ENCODE data around the gene TMC6. TPM values are rescaled to one million over a fixed set of nuclear protein-coding genes. Genes with fewer than 3 reads are reported as not detected.

TMC6 gene
- total and polyA plus RNA-seq, 2 of the 13 experiments (the other 11 are each of a cell fraction or from before 2014, with no cell fraction given): 48.4 to 99.1 TPM

DNA sequence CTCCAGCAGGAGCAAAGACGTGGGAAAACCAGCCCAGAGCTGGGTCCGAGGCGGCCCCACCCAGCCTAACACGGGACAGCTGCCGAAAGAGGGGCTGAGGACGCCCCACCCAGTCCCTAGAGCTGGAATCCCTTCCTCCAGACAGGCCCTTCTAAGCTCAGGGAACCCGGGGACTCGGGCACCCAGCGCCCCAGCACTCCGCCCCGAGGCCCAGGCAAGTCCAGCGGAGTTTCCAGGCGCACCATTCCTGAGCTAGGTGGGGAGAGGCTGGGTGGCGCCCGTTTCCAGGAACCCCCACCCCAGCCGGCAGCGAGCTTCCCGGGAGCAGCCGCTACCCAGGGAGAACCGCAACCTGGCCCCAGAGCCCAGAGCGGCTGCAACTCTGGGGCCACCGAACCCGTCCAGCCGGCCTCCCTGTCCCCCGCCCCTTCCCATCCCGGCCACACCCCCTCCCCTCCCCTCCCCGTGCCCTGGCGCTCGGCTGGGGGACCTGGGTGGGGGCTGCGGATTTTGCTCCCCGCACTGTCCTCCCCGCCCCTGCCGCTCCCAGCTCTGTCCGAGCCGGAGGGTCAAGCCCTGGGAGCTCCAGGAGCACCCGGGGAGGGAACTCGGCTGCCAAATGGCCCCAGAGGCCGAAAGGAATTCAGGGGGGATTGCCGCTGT, 536 bp downstream of the TMC6 start (continued):
- TF ChIP-seq ZNF446 (CRISPR knock-in tag; IDR thresholded peaks at IDR 0.05): peak; percentile 73; the same call in 1 of the 2 replicates
- no peak for TF ChIP-seq ZNF557 (CRISPR knock-in tag; IDR thresholded peaks at IDR 0.05)
- TF ChIP-seq CENPT (CRISPR knock-in tag; IDR thresholded peaks at IDR 0.05; ENCODE audit: low read depth): peak; percentile 27; the same call in 1 of the 2 replicates
- TF ChIP-seq CCDC6 (CRISPR knock-in tag; IDR thresholded peaks at IDR 0.05): no peak
- TF ChIP-seq ZFP62 (CRISPR knock-in tag; IDR thresholded peaks at IDR 0.05): no peak
- no peak for TF ChIP-seq ZNF572 (CRISPR knock-in tag; IDR thresholded peaks at IDR 0.05)
- TF ChIP-seq RARG (CRISPR knock-in tag; IDR thresholded peaks at IDR 0.05; ENCODE audit: low read depth): no peak
- no peak for TF ChIP-seq HOXA7 (CRISPR knock-in tag; IDR thresholded peaks at IDR 0.05)

DNA sequence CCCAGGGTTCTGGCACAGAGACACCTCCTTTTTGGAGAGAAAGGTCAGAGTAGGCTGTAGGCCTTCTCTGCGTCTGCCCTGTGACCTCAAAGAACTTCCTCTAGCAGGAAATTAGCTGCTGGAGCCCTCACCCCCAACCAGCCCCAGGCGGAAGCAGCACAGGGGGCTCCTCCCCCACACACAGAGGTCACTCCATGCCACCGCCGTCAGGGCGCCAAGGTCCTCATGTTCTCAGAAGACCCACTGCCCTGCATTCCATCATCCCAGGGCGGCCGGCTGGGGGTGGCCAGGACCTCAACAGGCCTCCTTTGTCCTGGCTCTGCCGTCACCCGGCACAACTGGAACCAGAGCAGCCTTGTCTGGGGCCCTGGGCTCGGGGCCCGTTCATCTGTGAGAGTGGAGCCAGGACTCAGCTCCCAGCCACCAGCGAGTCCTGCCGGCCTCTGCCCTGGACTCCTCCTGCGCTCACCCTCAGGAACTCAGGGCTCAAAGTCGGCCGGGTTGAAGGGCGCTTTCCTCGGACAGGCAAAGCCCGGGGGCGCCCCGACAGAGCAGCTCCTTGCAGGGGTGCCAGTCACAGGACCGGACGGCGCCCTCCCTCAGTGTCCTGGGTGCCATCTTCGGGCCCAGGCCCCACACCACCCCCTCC, 1.2 kb downstream of the TMC6 start:
- in situ Hi-C loops (cut with HindIII; ENCODE audit: extremely low pct_ligation_motif_present, low pct_unique_long_range_greater_than_20kb) (no loop called here), intact Hi-C loops (cut with micrococcal nuclease; ENCODE audit: unreplicated experiment) (loop anchor here (5.0 kb wide), 1 partner anchor 40 kb away; the partner anchor contains the start of gene SYNGR2)
- ChIA-PET POLR2A (interaction anchor here (0.6 to 4.4 kb wide), 18 partner anchors 8 to 76 kb away, joined by 3 to 57 read pairs (median 5); partner anchors contain the start of genes AFMID, C17orf99 and TK1), CTCF (ENCODE audit: low intra/inter-chr PET ratio, low total read pairs) (no interaction called here)
- peak overlapping the region; percentile 90 for H3K4me2 ChIP-seq (ENCODE audit: low read depth, low read length)
- peaks cover 19% of the 10 kb centered on the region for H3K79me2 ChIP-seq (ENCODE audit: insufficient read depth, low read length)
- no peaks in the 10 kb centered on the region for H3K9me3 ChIP-seq (ENCODE audit: low read length)
- DNase-seq (ENCODE audit: low spot score) (peak; percentile 93), FAIRE-seq (peak; percentile 96), ATAC-seq (peak; percentile 62)
- peak overlapping the region; percentile 90 for H3K9ac ChIP-seq (ENCODE audit: insufficient read depth, low read depth, low read length)
- peaks cover 49% of the 10 kb centered on the region for H3K4me1 ChIP-seq (ENCODE audit: insufficient read depth, low read length)
- H3K36me3 ChIP-seq (replicated peaks in 1 of 2; ENCODE audit: control insufficient read depth in 1 of 2, insufficient read depth in 2 of 2, low read length in 2 of 2): peaks cover 26 to 37% of the 10 kb centered on the region in 2 experiments; a peak in 4 of 5 replicates
- no peak overlapping the region for H2AFZ ChIP-seq (ENCODE audit: low read length)
- peak overlapping the region; percentile 91 for H3K27ac ChIP-seq (ENCODE audit: extremely low read length, insufficient read depth, low read length)
- no peaks in the 10 kb centered on the region for H3K27me3 ChIP-seq (ENCODE audit: control insufficient read depth in 1 of 2, insufficient read depth in 2 of 2, low read length in 2 of 2)
- peaks cover 8% of the 10 kb centered on the region; the same call in 1 of the 2 replicates for H4K20me1 ChIP-seq (ENCODE audit: insufficient read depth, low read length)
- WGBS (ENCODE audit: low lambda C conversion rate): under 1% methylated on average over 14 of the region's 25 CpGs
- TSS peak; percentile 97 for BruUV-seq (replicated peaks)
- H3K4me3 ChIP-seq (replicated peaks in 1 of 3; ENCODE audit: insufficient read depth in 1 of 3, low read depth in 2 of 3, low read length in 3 of 3): peak overlapping the region; percentile 67 to 95 (median 86)
- TF ChIP-seq NPAS2 (CRISPR knock-in tag; IDR thresholded peaks at IDR 0.05; ENCODE audit: borderline replicate concordance) (no peak), MIER3 (CRISPR knock-in tag; IDR thresholded peaks at IDR 0.05; ENCODE audit: borderline replicate concordance) (peak; percentile 43; the same call in 1 of the 2 replicates), HOXA7 (CRISPR knock-in tag; IDR thresholded peaks at IDR 0.05) (no peak), ADNP (CRISPR knock-in tag; IDR thresholded peaks at IDR 0.05) (no peak), TRIM24 (CRISPR knock-in tag; IDR thresholded peaks at IDR 0.05) (no peak), NFIB (CRISPR knock-in tag; IDR thresholded peaks at IDR 0.05; ENCODE audit: borderline replicate concordance) (no peak)
- TF ChIP-seq, protein P1, sequence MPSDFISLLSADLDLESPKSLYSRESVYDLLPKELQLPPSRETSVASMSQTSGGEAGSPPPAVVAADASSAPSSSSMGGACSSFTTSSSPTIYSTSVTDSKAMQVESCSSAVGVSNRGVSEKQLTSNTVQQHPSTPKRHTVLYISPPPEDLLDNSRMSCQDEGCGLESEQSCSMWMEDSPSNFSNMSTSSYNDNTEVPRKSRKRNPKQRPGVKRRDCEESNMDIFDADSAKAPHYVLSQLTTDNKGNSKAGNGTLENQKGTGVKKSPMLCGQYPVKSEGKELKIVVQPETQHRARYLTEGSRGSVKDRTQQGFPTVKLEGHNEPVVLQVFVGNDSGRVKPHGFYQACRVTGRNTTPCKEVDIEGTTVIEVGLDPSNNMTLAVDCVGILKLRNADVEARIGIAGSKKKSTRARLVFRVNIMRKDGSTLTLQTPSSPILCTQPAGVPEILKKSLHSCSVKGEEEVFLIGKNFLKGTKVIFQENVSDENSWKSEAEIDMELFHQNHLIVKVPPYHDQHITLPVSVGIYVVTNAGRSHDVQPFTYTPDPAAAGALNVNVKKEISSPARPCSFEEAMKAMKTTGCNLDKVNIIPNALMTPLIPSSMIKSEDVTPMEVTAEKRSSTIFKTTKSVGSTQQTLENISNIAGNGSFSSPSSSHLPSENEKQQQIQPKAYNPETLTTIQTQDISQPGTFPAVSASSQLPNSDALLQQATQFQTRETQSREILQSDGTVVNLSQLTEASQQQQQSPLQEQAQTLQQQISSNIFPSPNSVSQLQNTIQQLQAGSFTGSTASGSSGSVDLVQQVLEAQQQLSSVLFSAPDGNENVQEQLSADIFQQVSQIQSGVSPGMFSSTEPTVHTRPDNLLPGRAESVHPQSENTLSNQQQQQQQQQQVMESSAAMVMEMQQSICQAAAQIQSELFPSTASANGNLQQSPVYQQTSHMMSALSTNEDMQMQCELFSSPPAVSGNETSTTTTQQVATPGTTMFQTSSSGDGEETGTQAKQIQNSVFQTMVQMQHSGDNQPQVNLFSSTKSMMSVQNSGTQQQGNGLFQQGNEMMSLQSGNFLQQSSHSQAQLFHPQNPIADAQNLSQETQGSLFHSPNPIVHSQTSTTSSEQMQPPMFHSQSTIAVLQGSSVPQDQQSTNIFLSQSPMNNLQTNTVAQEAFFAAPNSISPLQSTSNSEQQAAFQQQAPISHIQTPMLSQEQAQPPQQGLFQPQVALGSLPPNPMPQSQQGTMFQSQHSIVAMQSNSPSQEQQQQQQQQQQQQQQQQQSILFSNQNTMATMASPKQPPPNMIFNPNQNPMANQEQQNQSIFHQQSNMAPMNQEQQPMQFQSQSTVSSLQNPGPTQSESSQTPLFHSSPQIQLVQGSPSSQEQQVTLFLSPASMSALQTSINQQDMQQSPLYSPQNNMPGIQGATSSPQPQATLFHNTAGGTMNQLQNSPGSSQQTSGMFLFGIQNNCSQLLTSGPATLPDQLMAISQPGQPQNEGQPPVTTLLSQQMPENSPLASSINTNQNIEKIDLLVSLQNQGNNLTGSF (CRISPR knock-in tag; IDR thresholded peaks at IDR 0.05): no peak
- TF ChIP-seq, protein P2, sequence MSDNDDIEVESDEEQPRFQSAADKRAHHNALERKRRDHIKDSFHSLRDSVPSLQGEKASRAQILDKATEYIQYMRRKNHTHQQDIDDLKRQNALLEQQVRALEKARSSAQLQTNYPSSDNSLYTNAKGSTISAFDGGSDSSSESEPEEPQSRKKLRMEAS (IDR thresholded peaks at IDR 0.05): peak; percentile 82
- TF ChIP-seq, protein P3, sequence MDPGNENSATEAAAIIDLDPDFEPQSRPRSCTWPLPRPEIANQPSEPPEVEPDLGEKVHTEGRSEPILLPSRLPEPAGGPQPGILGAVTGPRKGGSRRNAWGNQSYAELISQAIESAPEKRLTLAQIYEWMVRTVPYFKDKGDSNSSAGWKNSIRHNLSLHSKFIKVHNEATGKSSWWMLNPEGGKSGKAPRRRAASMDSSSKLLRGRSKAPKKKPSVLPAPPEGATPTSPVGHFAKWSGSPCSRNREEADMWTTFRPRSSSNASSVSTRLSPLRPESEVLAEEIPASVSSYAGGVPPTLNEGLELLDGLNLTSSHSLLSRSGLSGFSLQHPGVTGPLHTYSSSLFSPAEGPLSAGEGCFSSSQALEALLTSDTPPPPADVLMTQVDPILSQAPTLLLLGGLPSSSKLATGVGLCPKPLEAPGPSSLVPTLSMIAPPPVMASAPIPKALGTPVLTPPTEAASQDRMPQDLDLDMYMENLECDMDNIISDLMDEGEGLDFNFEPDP (CRISPR knock-in tag; conservative IDR thresholded peaks at IDR 0.05): no peak

Measured in HepG2 (cell line).